Testis (tissue), 2 donors: Measurements from ENCODE around the gene SLC12A9.

Experiments used
- CTCF ChIP-seq, 3 experiments: fragments of 450-650 bp in 2 of 3; fragments of 200-600 bp in 1 of 3; sonication (generic) in 1 of 3; IDR thresholded peaks; one replicate each; pipeline ENCODE4 v1.5.1; 2016 to 2019; ENCODE audit warnings: antibody characterized with exemption in 3 of 3, mild to moderate bottlenecking in 2 of 3, moderate library complexity in 1 of 3
- POLR2A ChIP-seq: fragments of 450-650 bp; IDR thresholded peaks from one replicate; pipeline ENCODE4 v1.6.1; 2017; ENCODE audit warnings: antibody characterized with exemption, mild to moderate bottlenecking, moderate library complexity

DNA sequence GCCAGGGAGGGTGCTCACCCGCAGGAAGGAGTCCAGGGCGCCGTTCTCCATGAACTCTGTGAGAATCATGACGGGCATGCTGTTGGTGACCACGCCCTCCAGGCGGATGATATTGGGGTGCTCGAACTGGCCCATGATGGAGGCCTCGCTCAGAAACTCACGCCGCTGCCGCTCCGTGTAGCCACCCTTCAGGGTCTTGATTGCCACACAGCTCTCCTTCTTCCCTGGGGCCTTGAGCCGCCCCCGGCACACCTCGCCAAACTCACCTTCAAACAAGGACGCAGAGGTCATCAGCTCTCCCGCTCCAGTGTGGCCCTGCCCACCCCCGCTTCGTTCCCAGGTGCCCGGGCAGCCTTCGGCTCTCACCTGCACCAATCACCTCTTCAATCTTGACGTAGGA lies 39.8 kb upstream of the SLC12A9 start:
- no peak for TF ChIP-seq CTCF (IDR thresholded peaks at IDR 0.05)
- TF ChIP-seq POLR2A: no peak
